ENCODE measurements around the gene HSPA4L.

- TF ChIP-seq, protein P1, sequence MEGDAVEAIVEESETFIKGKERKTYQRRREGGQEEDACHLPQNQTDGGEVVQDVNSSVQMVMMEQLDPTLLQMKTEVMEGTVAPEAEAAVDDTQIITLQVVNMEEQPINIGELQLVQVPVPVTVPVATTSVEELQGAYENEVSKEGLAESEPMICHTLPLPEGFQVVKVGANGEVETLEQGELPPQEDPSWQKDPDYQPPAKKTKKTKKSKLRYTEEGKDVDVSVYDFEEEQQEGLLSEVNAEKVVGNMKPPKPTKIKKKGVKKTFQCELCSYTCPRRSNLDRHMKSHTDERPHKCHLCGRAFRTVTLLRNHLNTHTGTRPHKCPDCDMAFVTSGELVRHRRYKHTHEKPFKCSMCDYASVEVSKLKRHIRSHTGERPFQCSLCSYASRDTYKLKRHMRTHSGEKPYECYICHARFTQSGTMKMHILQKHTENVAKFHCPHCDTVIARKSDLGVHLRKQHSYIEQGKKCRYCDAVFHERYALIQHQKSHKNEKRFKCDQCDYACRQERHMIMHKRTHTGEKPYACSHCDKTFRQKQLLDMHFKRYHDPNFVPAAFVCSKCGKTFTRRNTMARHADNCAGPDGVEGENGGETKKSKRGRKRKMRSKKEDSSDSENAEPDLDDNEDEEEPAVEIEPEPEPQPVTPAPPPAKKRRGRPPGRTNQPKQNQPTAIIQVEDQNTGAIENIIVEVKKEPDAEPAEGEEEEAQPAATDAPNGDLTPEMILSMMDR (IDR thresholded peaks at IDR 0.05), result no peak
- no peak for TF ChIP-seq POLR2A (IDR thresholded peaks at IDR 0.05)
- no peak for TF ChIP-seq EP300 (IDR thresholded peaks at IDR 0.05)
These were observed 46.0 kb downstream of the HSPA4L start for GRCh38 chr4:127828121-127828520.

Measured in sigmoid colon (tissue), 4 donors.